Measurements from ENCODE around the gene PIP5K1A. TPM values are rescaled to one million over a fixed set of nuclear protein-coding genes. Genes with fewer than 3 reads are reported as not detected.

PIP5K1A gene
- total and polyA plus RNA-seq, 2 of the 8 experiments (the other 6 are each of a cell fraction or from before 2014, with no cell fraction given) = 87.5 to 105 TPM

DNA sequence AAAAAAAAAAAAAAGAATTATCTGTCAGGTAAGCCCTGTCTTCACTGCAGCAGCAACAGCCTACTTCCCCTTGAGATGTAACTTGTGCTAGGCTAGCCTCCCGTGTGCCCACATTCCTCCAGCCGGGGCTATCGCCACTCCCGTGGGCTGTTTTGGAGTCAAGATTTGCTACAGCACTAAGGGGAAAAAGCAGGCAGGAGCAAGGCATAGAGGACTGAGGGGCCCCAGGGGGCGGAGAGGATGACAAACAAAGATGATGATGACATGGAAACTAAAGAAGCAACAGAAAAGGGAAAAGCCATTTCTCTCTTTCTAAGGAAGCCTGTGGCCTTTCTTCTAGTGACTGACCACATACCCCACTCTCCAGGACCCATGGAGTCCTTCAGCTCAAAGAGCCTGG, 40.0 kb upstream of the PIP5K1A start:
- H3K14ac ChIP-seq (ENCODE audit: insufficient read length) = no peak overlapping the region
- DNase-seq (ENCODE audit: low read depth in 1 of 2, low spot score in 2 of 2) = no peak
- no peak overlapping the region for H3K4ac ChIP-seq (replicated peaks; ENCODE audit: insufficient read length, low read depth, low read length)
- no peaks in the 10 kb centered on the region for H3K4me1 ChIP-seq (replicated peaks in 1 of 4; ENCODE audit: control insufficient read depth in 3 of 4, insufficient read depth in 4 of 4, low read length in 3 of 4)
- H3K4me3 ChIP-seq (ENCODE audit: extremely low read depth in 1 of 4, insufficient read depth in 2 of 4, low read depth in 3 of 4, low read length in 4 of 4) = no peak overlapping the region
- no peak overlapping the region for H2BK12ac ChIP-seq (ENCODE audit: low read depth, low read length)
- H2AFZ ChIP-seq (ENCODE audit: low read length) = no peak overlapping the region
- no peak overlapping the region for H3K27ac ChIP-seq (ENCODE audit: low read depth, low read length)
- no peak overlapping the region for H2BK20ac ChIP-seq (ENCODE audit: low read length)
- no peak overlapping the region for H2BK120ac ChIP-seq (replicated peaks; ENCODE audit: low read depth, low read length)
- H2BK5ac ChIP-seq (ENCODE audit: low read depth, low read length) = no peak overlapping the region; the same call in 1 of the 2 replicates
- no peak overlapping the region for H4K91ac ChIP-seq (replicated peaks; ENCODE audit: insufficient read length, low read length)
- H3K36me3 ChIP-seq (ENCODE audit: control insufficient read depth in 2 of 4, insufficient read depth in 4 of 4, low read length in 3 of 4) = peaks cover 0 to 18% (median 6%) of the 10 kb centered on the region in 4 experiments; a peak in 4 of 8 replicates
- no peaks in the 10 kb centered on the region for H3K27me3 ChIP-seq (replicated peaks in 1 of 4; ENCODE audit: control insufficient read depth in 3 of 4, extremely low read depth in 1 of 4, insufficient read depth in 3 of 4, low read length in 3 of 4)
- no peaks in the 10 kb centered on the region for H3K23me2 ChIP-seq (ENCODE audit: low read depth, low read length)
- no peak overlapping the region for H3K9ac ChIP-seq (replicated peaks in 1 of 4; ENCODE audit: extremely low read depth in 1 of 4, low read depth in 3 of 4, low read length in 3 of 4)
- H3K79me1 ChIP-seq (ENCODE audit: low read depth, low read length) = no peaks in the 10 kb centered on the region
- 88% methylated on average over 5 of the region's 5 CpGs; no CpG with 5 or more reads in 1 of the 2 experiments for WGBS, 2 experiments (ENCODE audit: extremely low coverage in 1 of 2, insufficient coverage in 1 of 2, insufficient read length in 1 of 2, insufficient replicate concordance in 2 of 2, low coverage in 1 of 2, low lambda C conversion rate in 2 of 2, missing lambda C conversion rate in 1 of 2)
- H2BK15ac ChIP-seq (ENCODE audit: low read length) = no peak overlapping the region
- no peak overlapping the region for H3K56ac ChIP-seq (replicated peaks; ENCODE audit: insufficient read length, low read depth, low read length)
- no peaks in the 10 kb centered on the region for H3K9me3 ChIP-seq (ENCODE audit: insufficient read depth in 2 of 2, low read depth in 1 of 2, low read length in 1 of 2)
- no peak for TF ChIP-seq PHF8 (conservative IDR thresholded peaks at IDR 0.05; ENCODE audit: low read depth, low read length)
- TF ChIP-seq RBBP5 (IDR thresholded peaks at IDR 0.05; ENCODE audit: borderline replicate concordance, low read depth, low read length) = no peak
- TF ChIP-seq SIRT6 (IDR thresholded peaks at IDR 0.05; ENCODE audit: low read length) = no peak
- no peak for TF ChIP-seq NRF1 (IDR thresholded peaks at IDR 0.05; ENCODE audit: low read depth, low read length)
- no peak for TF ChIP-seq CHD1 (IDR thresholded peaks at IDR 0.05; ENCODE audit: low read depth, low read length)
- TF ChIP-seq POLR2A (IDR thresholded peaks at IDR 0.05; ENCODE audit: control extremely low read depth in 1 of 2, low read depth in 2 of 2, low read length in 2 of 2) = no peak
- H2AK5ac ChIP-seq (ENCODE audit: low read depth, low read length) = no peak overlapping the region
- no peak overlapping the region for H3K23ac ChIP-seq (ENCODE audit: insufficient read length)
- H3K4me2 ChIP-seq (ENCODE audit: insufficient read depth in 1 of 2, low read depth in 2 of 2, low read length in 2 of 2) = no peak overlapping the region
- ChIA-PET POLR2A (ENCODE audit: partially characterized antibody) (interaction anchor here (0.9 to 1.6 kb wide), 3 partner anchors 9 to 110 kb away, joined by 3 to 5 read pairs (median 4); partner anchors contain the start of gene C1orf56), CTCF (ENCODE audit: partially characterized antibody) (interaction anchor here (0.7 to 11.8 kb wide), 12 partner anchors 10 to 163 kb away, joined by 3 to 285 read pairs (median 4); partner anchors contain the start of genes C1orf56, GABPB2 and TMOD4)
- no peaks in the 10 kb centered on the region for H4K20me1 ChIP-seq (replicated peaks in 1 of 2; ENCODE audit: control insufficient read depth in 1 of 2, insufficient read depth in 2 of 2, low read length in 2 of 2)
- H3K18ac ChIP-seq (ENCODE audit: extremely low read depth, low read length) = no peak overlapping the region
- no peaks in the 10 kb centered on the region for H3K79me2 ChIP-seq (ENCODE audit: control insufficient read depth in 1 of 2, insufficient read depth in 2 of 2, low read length in 2 of 2)
- no peak for FAIRE-seq
- H4K8ac ChIP-seq (ENCODE audit: extremely low read depth, insufficient read depth, low read length) = no peak overlapping the region
- H4K5ac ChIP-seq (ENCODE audit: insufficient read length, low read depth, low read length) = no peak overlapping the region

Data from H1 (cell line).